OCI-LY1 (cell line): ENCODE results near the gene HNRNPA2B1.
"Not testable (repeated sequence)": the region's sequence is repeated elsewhere in the genome, so short reads cannot be mapped to it uniquely, and the experiment has no call there.

ENCODE experiments used
- H2AFZ ChIP-seq: fragments of 200-600 bp; sonication (generic), shearing (Covaris generic); 2 replicates; pipeline ENCODE4 v1.6.0; 2014; ENCODE audit warnings: antibody characterized with exemption, mild to moderate bottlenecking, low read length
- H3F3A ChIP-seq: fragments of 200-600 bp; sonication (generic), shearing (Covaris generic); 2 replicates; pipeline ENCODE4 v1.6.0; 2014; ENCODE audit warnings: mild to moderate bottlenecking, antibody characterized with exemption, low read length, moderate library complexity; ENCODE audit not compliant: insufficient read depth
- H3K27ac ChIP-seq: fragments of 200-600 bp; sonication (generic); 2 replicates; pipeline ENCODE4 v1.5.1; 2014; ENCODE audit warnings: low read length, mixed run types, mild to moderate bottlenecking, low read depth; ENCODE audit not compliant: poor library complexity, severe bottlenecking
- H3K27me3 ChIP-seq: fragments of 200-600 bp; sonication (generic); 2 replicates; pipeline ENCODE4 v1.6.0; 2014; ENCODE audit warnings: antibody characterized with exemption, mild to moderate bottlenecking, low read length, moderate library complexity; ENCODE audit not compliant: insufficient read depth
- H3K36me3 ChIP-seq: fragments of 200-600 bp; sonication (generic); 2 replicates; pipeline ENCODE4 v1.6.1; 2014; ENCODE audit warnings: mild to moderate bottlenecking, antibody characterized with exemption, low read length, moderate library complexity, mixed read lengths; ENCODE audit not compliant: insufficient read depth
- H3K4me1 ChIP-seq: fragments of 200-600 bp; sonication (generic); 2 replicates; pipeline ENCODE4 v1.5.1; 2014; ENCODE audit warnings: mild to moderate bottlenecking, low read length, moderate library complexity; ENCODE audit not compliant: insufficient read depth, severe bottlenecking
- H3K4me2 ChIP-seq: fragments of 200-600 bp; sonication (generic), shearing (Covaris generic); 2 replicates; pipeline ENCODE4 v1.6.1; 2014; ENCODE audit warnings: low read length
- H3K4me3 ChIP-seq: fragments of 200-600 bp; sonication (generic); 2 replicates; pipeline ENCODE4 v1.5.1; 2014; ENCODE audit warnings: low read length, low read depth, mild to moderate bottlenecking, mixed read lengths; ENCODE audit not compliant: poor library complexity, severe bottlenecking
- H3K79me2 ChIP-seq: fragments of 200-600 bp; shearing (Covaris generic); 2 replicates; pipeline ENCODE4 v1.6.1; 2016; ENCODE audit warnings: mixed run types, low read length, mixed read lengths; ENCODE audit not compliant: insufficient read depth
- H3K9ac ChIP-seq: fragments of 200-600 bp; sonication (generic), shearing (Covaris generic); 2 replicates; pipeline ENCODE4 v1.6.1; 2014; ENCODE audit warnings: mild to moderate bottlenecking, low read length, mixed read lengths
- H3K9me2 ChIP-seq: fragments of 200-600 bp; sonication (generic), shearing (Covaris generic); 2 replicates; pipeline ENCODE4 v1.6.1; 2014; ENCODE audit warnings: low read depth, mild to moderate bottlenecking, low read length, mixed read lengths
- H3K9me3 ChIP-seq: fragments of 200-600 bp; shearing (Covaris generic); 2 replicates; pipeline ENCODE4 v1.6.1; 2014; ENCODE audit warnings: low read length, mixed read lengths
- H4K20me1 ChIP-seq: fragments of 200-600 bp; sonication (generic), shearing (Covaris generic); 2 replicates; pipeline ENCODE4 v1.6.0; 2016; ENCODE audit warnings: mild to moderate bottlenecking, low read length; ENCODE audit not compliant: insufficient read depth
- CTCF ChIP-seq: fragments of 200-600 bp; sonication (generic), shearing (Covaris generic); IDR thresholded peaks from 2 replicates; pipeline ENCODE4 v1.5.1; 2017; ENCODE audit warnings: mild to moderate bottlenecking, antibody characterized with exemption, low read length, moderate library complexity, mixed read lengths
- EZH2 ChIP-seq: fragments of 200-600 bp; sonication (generic), shearing (Covaris generic); IDR thresholded peaks from 2 replicates; pipeline ENCODE4 v1.8.0; 2017; ENCODE audit warnings: borderline replicate concordance, mixed run types, mild to moderate bottlenecking, antibody characterized with exemption, low read length, moderate library complexity, mixed read lengths

The HNRNPA2B1 gene

GRCh38 chr7:26149391-26149977, 51.1 kb downstream of the HNRNPA2B1 start:
- Histone ChIP-seq H3K79me2 (peaks cover 15% of the 10 kb centered on the region), H4K20me1 (no peaks in the 10 kb centered on the region), H3K9me2 (no peaks in the 10 kb centered on the region), H2AFZ (no peak overlapping the region), H3K9me3 (peaks cover 4% of the 10 kb centered on the region; the same call in 1 of the 2 replicates), H3K36me3 (no peaks in the 10 kb centered on the region; the same call in 1 of the 2 replicates), H3F3A (no peaks in the 10 kb centered on the region), H3K27ac (no peak overlapping the region), H3K4me1 (peaks cover 27% of the 10 kb centered on the region), H3K27me3 (no peaks in the 10 kb centered on the region), H3K4me2 (no peak overlapping the region), H3K9ac (no peak overlapping the region), H3K4me3 (no peak overlapping the region)
- TF ChIP-seq CTCF (no peak), EZH2 (no peak)

GRCh38 chr7:26148307-26148700, 52.2 kb downstream of the HNRNPA2B1 start:
- H3K4me3 ChIP-seq, H4K20me1 ChIP-seq: not testable (repeated sequence)

GRCh38 chr7:26147646-26148306, 52.8 kb downstream of the HNRNPA2B1 start:
- H3F3A ChIP-seq, H3K9ac ChIP-seq, H4K20me1 ChIP-seq, H3K27ac ChIP-seq, H3K9me2 ChIP-seq, H3K79me2 ChIP-seq, H3K27me3 ChIP-seq, H3K4me3 ChIP-seq, H3K4me2 ChIP-seq, H2AFZ ChIP-seq, H3K36me3 ChIP-seq, H3K9me3 ChIP-seq: not testable (repeated sequence)
- H3K4me1 ChIP-seq: peaks cover 12% of the 10 kb centered on the region

More at GRCh38 chr7:26148307-26148700, 52.2 kb downstream of the HNRNPA2B1 start:
- H3K27ac ChIP-seq, H3K27me3 ChIP-seq, H3K9me2 ChIP-seq, H2AFZ ChIP-seq, H3K9me3 ChIP-seq, H3K9ac ChIP-seq, H3F3A ChIP-seq, H3K36me3 ChIP-seq, H3K79me2 ChIP-seq, H3K4me2 ChIP-seq: not testable (repeated sequence)
- peaks cover 15% of the 10 kb centered on the region for H3K4me1 ChIP-seq

- Histone ChIP-seq H3K4me1 (peaks cover 12% of the 10 kb centered on the region), H3K9me2 (no peaks in the 10 kb centered on the region), H3K27ac (no peak overlapping the region), H3K27me3 (no peaks in the 10 kb centered on the region; the same call in 1 of the 2 replicates), H3K79me2 (no peaks in the 10 kb centered on the region), H3F3A (no peaks in the 10 kb centered on the region), H3K9me3 (peaks cover 4% of the 10 kb centered on the region; the same call in 1 of the 2 replicates), H3K4me2 (no peak overlapping the region), H3K36me3 (no peaks in the 10 kb centered on the region; the same call in 1 of the 2 replicates), H4K20me1 (no peaks in the 10 kb centered on the region), H2AFZ (no peak overlapping the region), H3K9ac (no peak overlapping the region), H3K4me3 (no peak overlapping the region)
- TF ChIP-seq CTCF: no peak
- TF ChIP-seq EZH2: no peak
These were observed 53.5 kb downstream of the HNRNPA2B1 start for GRCh38 chr7:26147030-26147429.
